Ishikawa (cell line): Measurements from ENCODE around the gene UBE2H.

Source experiments
- CEBPB ChIP-seq: IDR thresholded peaks from 2 replicates; pipeline ENCODE4 v1.6.1; 2012
- CREB1 ChIP-seq: IDR thresholded peaks from 2 replicates; pipeline ENCODE4 v1.6.1; 2012; ENCODE audit warnings: low read depth
- EGR1 ChIP-seq: IDR thresholded peaks from 2 replicates; pipeline ENCODE4 v1.6.1; 2012
- EP300 ChIP-seq: IDR thresholded peaks from 2 replicates; pipeline ENCODE4 v1.6.1; 2012; ENCODE audit warnings: borderline replicate concordance
- FOXM1 ChIP-seq: IDR thresholded peaks from 2 replicates; pipeline ENCODE4 v1.6.1; 2012; ENCODE audit warnings: low read depth, borderline replicate concordance
- NFIC ChIP-seq: IDR thresholded peaks from 2 replicates; pipeline ENCODE4 v1.6.1; 2012
- RAD21 ChIP-seq: IDR thresholded peaks from 2 replicates; pipeline ENCODE4 v1.6.1; 2012; ENCODE audit warnings: low read depth
- TAF1 ChIP-seq: IDR thresholded peaks from 2 replicates; pipeline ENCODE4 v1.6.1; 2012; ENCODE audit warnings: low read depth, mild to moderate bottlenecking
- TCF12 ChIP-seq: IDR thresholded peaks from 2 replicates; pipeline ENCODE4 v1.6.1; 2012; ENCODE audit warnings: low read depth
- TEAD4 ChIP-seq: IDR thresholded peaks from 2 replicates; pipeline ENCODE4 v1.6.1; 2012
- YY1 ChIP-seq: IDR thresholded peaks from 2 replicates; pipeline ENCODE4 v1.6.1; 2012; ENCODE audit warnings: low read depth
- ZBTB7A ChIP-seq: IDR thresholded peaks from 2 replicates; pipeline ENCODE4 v1.6.1; 2012; ENCODE audit warnings: low read depth
- TF ChIP-seq, protein P1 (sequence below): IDR thresholded peaks from 2 replicates; pipeline ENCODE4 v1.6.1; 2012; ENCODE audit warnings: low read depth, mild to moderate bottlenecking
- TF ChIP-seq, protein P2 (sequence below): IDR thresholded peaks from 2 replicates; pipeline ENCODE4 v1.6.1; 2012
- TF ChIP-seq, protein P3 (sequence below): IDR thresholded peaks from 2 replicates; pipeline ENCODE4 v1.6.1; 2012

Gene UBE2H

DNA sequence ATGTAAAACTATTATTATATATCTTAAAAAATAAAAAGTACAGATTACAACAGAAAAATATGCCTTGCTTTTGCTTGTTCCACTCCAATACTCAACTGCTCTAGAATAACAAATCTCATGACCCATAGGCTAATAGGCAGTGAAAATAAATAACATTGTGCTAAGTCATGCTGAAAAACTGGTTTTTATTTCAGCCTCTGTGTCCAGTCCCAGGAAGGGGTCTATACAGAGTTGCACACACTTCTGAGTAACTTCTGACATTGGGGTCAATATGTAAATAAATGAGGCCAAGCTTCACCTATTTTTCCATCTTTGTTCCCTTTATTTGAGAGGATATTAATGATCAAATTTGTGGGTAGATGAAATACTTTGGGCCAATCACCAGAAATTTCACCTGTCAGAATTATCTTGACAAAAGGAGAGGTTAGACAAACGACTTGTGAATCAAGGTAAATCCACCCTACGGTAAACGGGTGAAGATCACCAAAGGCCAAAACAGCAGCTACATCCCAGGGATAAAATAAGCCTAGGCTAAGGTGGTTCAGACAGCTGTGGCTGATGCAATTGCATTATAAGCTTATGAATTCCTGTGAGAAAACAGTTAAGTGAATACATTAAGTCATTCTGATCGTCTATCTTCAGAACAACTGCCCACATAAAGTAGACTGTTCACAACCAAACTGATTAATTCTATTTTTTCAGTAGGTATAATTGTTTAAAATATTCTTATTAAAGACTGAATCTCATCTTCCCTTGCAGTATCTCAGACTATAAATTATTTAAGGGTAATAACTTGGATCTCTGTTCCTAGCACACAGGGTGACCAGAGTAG, 87.5 kb downstream of the UBE2H start:
- no peak for TF ChIP-seq YY1
- TF ChIP-seq EP300 = peak; percentile 48; the same call in 1 of the 2 replicates

DNA sequence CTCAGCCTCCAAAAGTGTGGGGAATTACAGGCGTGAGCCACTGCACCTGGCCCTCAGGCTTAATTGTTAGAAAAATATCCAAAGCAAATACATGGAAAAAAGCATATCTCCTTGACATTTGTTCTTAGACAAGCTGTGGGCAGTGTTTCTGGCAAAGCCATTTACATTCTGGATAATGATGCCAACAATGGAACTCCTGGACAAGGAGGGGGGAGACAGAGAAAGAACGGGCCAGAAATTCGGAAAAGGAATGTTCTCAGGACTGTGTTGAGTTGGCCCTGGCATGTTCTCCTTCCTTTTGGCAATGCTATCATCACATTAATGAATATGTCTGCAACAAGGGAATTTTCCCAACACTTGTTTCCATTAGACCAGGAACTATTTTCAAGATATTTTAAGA, 88.7 kb downstream of the UBE2H start:
- TF ChIP-seq TAF1 = no peak
- no peak for TF ChIP-seq TCF12
- TF ChIP-seq CEBPB = no peak
- no peak for TF ChIP-seq CREB1
- TF ChIP-seq EGR1 = no peak
- TF ChIP-seq EP300 = no peak
- no peak for TF ChIP-seq FOXM1
- no peak for TF ChIP-seq TEAD4
- TF ChIP-seq, protein P1, sequence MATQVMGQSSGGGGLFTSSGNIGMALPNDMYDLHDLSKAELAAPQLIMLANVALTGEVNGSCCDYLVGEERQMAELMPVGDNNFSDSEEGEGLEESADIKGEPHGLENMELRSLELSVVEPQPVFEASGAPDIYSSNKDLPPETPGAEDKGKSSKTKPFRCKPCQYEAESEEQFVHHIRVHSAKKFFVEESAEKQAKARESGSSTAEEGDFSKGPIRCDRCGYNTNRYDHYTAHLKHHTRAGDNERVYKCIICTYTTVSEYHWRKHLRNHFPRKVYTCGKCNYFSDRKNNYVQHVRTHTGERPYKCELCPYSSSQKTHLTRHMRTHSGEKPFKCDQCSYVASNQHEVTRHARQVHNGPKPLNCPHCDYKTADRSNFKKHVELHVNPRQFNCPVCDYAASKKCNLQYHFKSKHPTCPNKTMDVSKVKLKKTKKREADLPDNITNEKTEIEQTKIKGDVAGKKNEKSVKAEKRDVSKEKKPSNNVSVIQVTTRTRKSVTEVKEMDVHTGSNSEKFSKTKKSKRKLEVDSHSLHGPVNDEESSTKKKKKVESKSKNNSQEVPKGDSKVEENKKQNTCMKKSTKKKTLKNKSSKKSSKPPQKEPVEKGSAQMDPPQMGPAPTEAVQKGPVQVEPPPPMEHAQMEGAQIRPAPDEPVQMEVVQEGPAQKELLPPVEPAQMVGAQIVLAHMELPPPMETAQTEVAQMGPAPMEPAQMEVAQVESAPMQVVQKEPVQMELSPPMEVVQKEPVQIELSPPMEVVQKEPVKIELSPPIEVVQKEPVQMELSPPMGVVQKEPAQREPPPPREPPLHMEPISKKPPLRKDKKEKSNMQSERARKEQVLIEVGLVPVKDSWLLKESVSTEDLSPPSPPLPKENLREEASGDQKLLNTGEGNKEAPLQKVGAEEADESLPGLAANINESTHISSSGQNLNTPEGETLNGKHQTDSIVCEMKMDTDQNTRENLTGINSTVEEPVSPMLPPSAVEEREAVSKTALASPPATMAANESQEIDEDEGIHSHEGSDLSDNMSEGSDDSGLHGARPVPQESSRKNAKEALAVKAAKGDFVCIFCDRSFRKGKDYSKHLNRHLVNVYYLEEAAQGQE = no peak
- TF ChIP-seq, protein P2, sequence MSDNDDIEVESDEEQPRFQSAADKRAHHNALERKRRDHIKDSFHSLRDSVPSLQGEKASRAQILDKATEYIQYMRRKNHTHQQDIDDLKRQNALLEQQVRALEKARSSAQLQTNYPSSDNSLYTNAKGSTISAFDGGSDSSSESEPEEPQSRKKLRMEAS = no peak
- TF ChIP-seq, protein P3, sequence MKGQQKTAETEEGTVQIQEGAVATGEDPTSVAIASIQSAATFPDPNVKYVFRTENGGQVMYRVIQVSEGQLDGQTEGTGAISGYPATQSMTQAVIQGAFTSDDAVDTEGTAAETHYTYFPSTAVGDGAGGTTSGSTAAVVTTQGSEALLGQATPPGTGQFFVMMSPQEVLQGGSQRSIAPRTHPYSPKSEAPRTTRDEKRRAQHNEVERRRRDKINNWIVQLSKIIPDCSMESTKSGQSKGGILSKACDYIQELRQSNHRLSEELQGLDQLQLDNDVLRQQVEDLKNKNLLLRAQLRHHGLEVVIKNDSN = no peak
- no peak for TF ChIP-seq RAD21
- TF ChIP-seq ZBTB7A = no peak
- no peak for TF ChIP-seq YY1
- no peak for TF ChIP-seq NFIC

DNA sequence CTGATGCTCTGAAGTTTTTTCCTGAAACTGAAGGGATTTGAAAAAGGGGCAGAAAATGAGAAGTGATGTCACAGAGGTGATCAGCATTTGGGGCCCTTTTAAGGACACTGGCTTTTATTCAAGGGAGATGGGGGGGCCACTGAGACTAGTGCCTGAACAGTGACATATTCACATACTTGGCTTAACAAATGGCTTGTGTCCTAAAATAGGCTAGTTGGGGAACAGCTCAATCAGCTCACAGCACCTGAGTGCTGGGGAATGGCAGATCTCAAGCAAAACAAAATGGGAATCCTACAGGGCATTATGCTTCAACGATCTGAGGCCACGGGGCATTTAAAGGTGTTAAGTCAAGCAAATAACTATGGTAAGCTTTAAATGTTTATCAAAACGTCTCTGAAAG, 90.1 kb downstream of the UBE2H start:
- no peak for TF ChIP-seq FOXM1
- no peak for TF ChIP-seq RAD21
- TF ChIP-seq CREB1 = no peak
- TF ChIP-seq NFIC = no peak
- no peak for TF ChIP-seq ZBTB7A
- TF ChIP-seq TAF1 = no peak
- TF ChIP-seq, protein P1 = no peak

DNA sequence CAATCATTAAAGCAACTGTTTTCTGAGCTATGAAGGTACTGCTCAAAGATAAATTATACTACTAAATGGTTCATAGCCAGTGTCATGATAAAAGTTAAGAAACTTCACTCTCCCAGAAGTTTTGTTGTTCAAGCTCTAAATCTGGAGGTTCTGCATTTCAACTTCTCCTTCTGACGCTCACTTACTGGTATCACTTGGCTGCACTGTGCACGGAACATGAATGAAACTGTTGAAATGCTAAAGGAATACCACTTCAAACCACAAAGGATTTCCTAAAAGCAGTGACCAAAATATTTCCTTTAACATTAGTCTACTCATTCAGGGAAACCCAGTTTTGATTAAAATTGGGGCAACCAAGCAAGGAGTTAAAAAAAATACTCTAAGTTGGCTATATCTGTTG, 93.6 kb downstream of the UBE2H start:
- no peak for TF ChIP-seq EGR1
- no peak for TF ChIP-seq TAF1
- TF ChIP-seq, protein P2 = no peak
- no peak for TF ChIP-seq YY1
- no peak for TF ChIP-seq TEAD4
- no peak for TF ChIP-seq EP300
- TF ChIP-seq CEBPB = no peak
- TF ChIP-seq CREB1 = no peak
- no peak for TF ChIP-seq RAD21
- no peak for TF ChIP-seq TCF12
- no peak for TF ChIP-seq ZBTB7A
- TF ChIP-seq, protein P1 = no peak
- TF ChIP-seq, protein P3 = no peak
- TF ChIP-seq FOXM1 = no peak
- no peak for TF ChIP-seq NFIC

DNA sequence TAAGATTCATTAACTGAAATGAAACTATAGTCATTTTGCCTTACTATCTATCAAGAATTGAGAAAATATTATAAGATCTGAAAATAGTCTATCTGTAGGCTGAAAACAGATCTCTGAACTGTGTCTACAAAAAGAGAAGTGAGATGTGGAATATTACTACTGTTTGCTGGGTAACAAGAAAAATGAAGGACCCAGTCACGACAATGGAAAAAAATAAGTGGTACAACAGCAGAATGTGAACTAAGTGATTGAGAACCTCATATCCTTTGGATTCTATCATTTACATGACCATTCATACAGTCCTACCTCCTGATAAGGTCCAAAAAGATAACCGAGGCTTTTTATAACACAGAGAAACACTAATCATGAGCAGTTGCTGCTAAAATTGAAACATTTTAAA, 94.3 kb downstream of the UBE2H start:
- no peak for TF ChIP-seq TAF1
- TF ChIP-seq YY1 = no peak
- no peak for TF ChIP-seq ZBTB7A
- TF ChIP-seq EGR1 = no peak
- TF ChIP-seq NFIC = no peak
- TF ChIP-seq CEBPB = no peak
- TF ChIP-seq RAD21 = no peak
- TF ChIP-seq, protein P1 = no peak
- TF ChIP-seq CREB1 = no peak
- TF ChIP-seq, protein P2 = no peak
- TF ChIP-seq FOXM1 = no peak
- no peak for TF ChIP-seq EP300
- TF ChIP-seq TCF12 = no peak
- TF ChIP-seq, protein P3 = no peak
